22Rv1 (cell line): ENCODE results near the gene PLAAT4.

Experiments
- CTCF ChIP-seq: fragments of 450-650 bp; IDR thresholded peaks from 2 replicates; pipeline ENCODE4 v1.5.1; 2017; ENCODE audit warnings: mild to moderate bottlenecking
- ZFX ChIP-seq: fragments of 450-650 bp; IDR thresholded peaks from 2 replicates; pipeline ENCODE4 v1.6.1; 2017; ENCODE audit warnings: antibody characterized with exemption, borderline replicate concordance

- TF ChIP-seq CTCF (no peak), ZFX (no peak)
Measured at GRCh38 chr11:63560506-63561180, 24.0 kb downstream of the PLAAT4 start.
